Skeletal muscle satellite cell (primary cell): ENCODE results near the gene LRRFIP2.
"Not testable (repeated sequence)": the region's sequence is repeated elsewhere in the genome, so short reads cannot be mapped to it uniquely, and the experiment has no call there.

ENCODE experiments used
- H3K27me3 ChIP-seq: 2 replicates; pipeline ENCODE4 v1.7.0; 2013; ENCODE audit warnings: low read length; ENCODE audit not compliant: control insufficient read depth, insufficient read depth
- H3K36me3 ChIP-seq: 2 replicates; pipeline ENCODE4 v1.7.0; 2013; ENCODE audit warnings: mild to moderate bottlenecking, control low read depth, low read length; ENCODE audit not compliant: insufficient read depth
- H3K4me1 ChIP-seq: 2 replicates; pipeline ENCODE4 v1.7.0; 2013; ENCODE audit warnings: low read length; ENCODE audit not compliant: control insufficient read depth, insufficient read depth
- H3K4me2 ChIP-seq: 2 replicates; pipeline ENCODE4 v1.7.0; 2013; ENCODE audit warnings: mild to moderate bottlenecking, low read length
- H3K4me3 ChIP-seq: 2 replicates; pipeline ENCODE4 v1.7.0; 2013; ENCODE audit warnings: low read length
- H3K9ac ChIP-seq: 2 replicates; pipeline ENCODE4 v1.7.0; 2013; ENCODE audit warnings: mild to moderate bottlenecking, low read depth, low read length, moderate library complexity
- H3K9me3 ChIP-seq: replicated peaks from 2 replicates; pipeline ENCODE4 v1.7.0; 2013; ENCODE audit warnings: mild to moderate bottlenecking, control low read depth, low read length

The LRRFIP2 gene

GRCh38 chr3:37127340-37127739 lies 47.0 kb downstream of the LRRFIP2 start:
- H3K4me1 ChIP-seq = peaks cover 12% of the 10 kb centered on the region
- H3K9ac ChIP-seq = no peak overlapping the region
- H3K4me2 ChIP-seq = no peak overlapping the region
- H3K27me3 ChIP-seq = no peaks in the 10 kb centered on the region
- H3K9me3 ChIP-seq = no peaks in the 10 kb centered on the region
- H3K36me3 ChIP-seq = no peaks in the 10 kb centered on the region
- no peak overlapping the region for H3K4me3 ChIP-seq

GRCh38 chr3:37126856-37127255 lies 47.5 kb downstream of the LRRFIP2 start:
- Histone ChIP-seq H3K4me1 (peaks cover 12% of the 10 kb centered on the region), H3K9ac (no peak overlapping the region), H3K4me3 (no peak overlapping the region), H3K4me2 (no peak overlapping the region), H3K36me3 (no peaks in the 10 kb centered on the region), H3K9me3 (no peaks in the 10 kb centered on the region), H3K27me3 (no peaks in the 10 kb centered on the region)

GRCh38 chr3:37125195-37126073 lies 48.9 kb downstream of the LRRFIP2 start:
- Histone ChIP-seq H3K4me2 (no peak overlapping the region), H3K27me3 (no peaks in the 10 kb centered on the region), H3K4me1 (peaks cover 12% of the 10 kb centered on the region), H3K9me3 (no peaks in the 10 kb centered on the region), H3K36me3 (no peaks in the 10 kb centered on the region), H3K9ac (no peak overlapping the region), H3K4me3 (no peak overlapping the region)

- Histone ChIP-seq H3K4me1 (peaks cover 5% of the 10 kb centered on the region), H3K27me3 (no peaks in the 10 kb centered on the region), H3K4me3 (no peak overlapping the region), H3K9ac (no peak overlapping the region), H3K36me3 (no peaks in the 10 kb centered on the region), H3K9me3 (no peaks in the 10 kb centered on the region), H3K4me2 (no peak overlapping the region)
Observed at GRCh38 chr3:37124435-37124834, 49.9 kb downstream of the LRRFIP2 start.

GRCh38 chr3:37123292-37123691 lies 51.1 kb downstream of the LRRFIP2 start:
- no peaks in the 10 kb centered on the region for H3K27me3 ChIP-seq
- no peaks in the 10 kb centered on the region for H3K9me3 ChIP-seq
- H3K36me3 ChIP-seq = no peaks in the 10 kb centered on the region
- peaks cover 5% of the 10 kb centered on the region for H3K4me1 ChIP-seq
- no peak overlapping the region for H3K4me3 ChIP-seq
- H3K9ac ChIP-seq = no peak overlapping the region
- no peak overlapping the region for H3K4me2 ChIP-seq

GRCh38 chr3:37122069-37122468 lies 52.3 kb downstream of the LRRFIP2 start:
- not testable (repeated sequence) for H3K4me1 ChIP-seq, H3K27me3 ChIP-seq, H3K4me2 ChIP-seq, H3K36me3 ChIP-seq, H3K9me3 ChIP-seq, H3K4me3 ChIP-seq, H3K9ac ChIP-seq

- H3K27me3 ChIP-seq = no peaks in the 10 kb centered on the region
- peaks cover 12% of the 10 kb centered on the region for H3K4me1 ChIP-seq
- H3K4me3 ChIP-seq = no peak overlapping the region
- no peak overlapping the region for H3K9ac ChIP-seq
- no peak overlapping the region for H3K4me2 ChIP-seq
- no peaks in the 10 kb centered on the region for H3K9me3 ChIP-seq
- no peaks in the 10 kb centered on the region for H3K36me3 ChIP-seq
Observed at GRCh38 chr3:37118163-37118562, 56.2 kb downstream of the LRRFIP2 start.

- H3K27me3 ChIP-seq = no peaks in the 10 kb centered on the region
- H3K4me1 ChIP-seq = peaks cover 12% of the 10 kb centered on the region
- H3K36me3 ChIP-seq = no peaks in the 10 kb centered on the region
Observed at GRCh38 chr3:37117548-37117947, 56.8 kb downstream of the LRRFIP2 start.

GRCh38 chr3:37116998-37117397 lies 57.4 kb downstream of the LRRFIP2 start:
- no peaks in the 10 kb centered on the region for H3K36me3 ChIP-seq
- peaks cover 12% of the 10 kb centered on the region for H3K4me1 ChIP-seq
- H3K9me3 ChIP-seq = no peaks in the 10 kb centered on the region
- H3K9ac ChIP-seq = no peak overlapping the region
- no peaks in the 10 kb centered on the region for H3K27me3 ChIP-seq
- H3K4me2 ChIP-seq = no peak overlapping the region
- H3K4me3 ChIP-seq = no peak overlapping the region

More at GRCh38 chr3:37117548-37117947, 56.8 kb downstream of the LRRFIP2 start:
- no peaks in the 10 kb centered on the region for H3K9me3 ChIP-seq
- H3K9ac ChIP-seq = no peak overlapping the region
- H3K4me2 ChIP-seq = no peak overlapping the region
- no peak overlapping the region for H3K4me3 ChIP-seq

- Histone ChIP-seq H3K27me3 (no peaks in the 10 kb centered on the region), H3K4me2 (no peak overlapping the region), H3K9ac (no peak overlapping the region), H3K4me1 (peaks cover 12% of the 10 kb centered on the region), H3K36me3 (no peaks in the 10 kb centered on the region), H3K9me3 (no peaks in the 10 kb centered on the region), H3K4me3 (no peak overlapping the region)
Observed at GRCh38 chr3:37115446-37115845, 58.9 kb downstream of the LRRFIP2 start.

- Histone ChIP-seq H3K36me3 (no peaks in the 10 kb centered on the region), H3K9me3 (no peaks in the 10 kb centered on the region), H3K4me3 (no peak overlapping the region), H3K4me2 (peak overlapping the region; percentile 5), H3K4me1 (peaks cover 13% of the 10 kb centered on the region), H3K9ac (no peak overlapping the region), H3K27me3 (no peaks in the 10 kb centered on the region)
Observed at GRCh38 chr3:37114251-37115145, 59.9 kb downstream of the LRRFIP2 start.
